Activated naive CD4-positive, alpha-beta T cell treated with anti-CD3 and anti-CD28 coated beads, Interleukin-2, amount 50 U/mL, for 72 hours (primary cell): ENCODE data around the gene RBM47. TPM values are rescaled to one million over a fixed set of nuclear protein-coding genes. Genes with fewer than 3 reads are reported as not detected.

Source experiments
- ATAC-seq, 2 donors: fragments of 150-1000 bp; cut with Tn5 transposase; 2 replicates each; pipeline ENCODE4 v1.10.0; 2021; ENCODE audit warnings: mild to moderate bottlenecking in 2 of 2, moderate library complexity in 2 of 2
- DNase-seq, 2 donors: peaks; one replicate each; pipeline ENCODE4 v3.0.0; 2021 to 2022; ENCODE audit warnings: low spot score in 2 of 2
- H3K27ac Mint-ChIP-seq, 2 donors: one replicate each; pipeline ENCODE4 v1.8.0; 2022; ENCODE audit warnings: mild to moderate bottlenecking in 2 of 2, mixed read lengths in 2 of 2
- H3K36me3 Mint-ChIP-seq, 2 donors: one replicate each; pipeline ENCODE4 v1.8.0; 2022; ENCODE audit warnings: mixed read lengths in 2 of 2
- H3K9me3 Mint-ChIP-seq, 2 donors: one replicate each; pipeline ENCODE4 v1.8.0; 2022; ENCODE audit warnings: mixed read lengths in 2 of 2
- total RNA-seq, 2 donors: library from RNA; stranded (reverse); gene quantifications; one replicate each; pipeline ENCODE4 v1.2.3, GENCODE V29; 2022

RBM47 gene
- total RNA-seq, 2 donors from 2014 or later, result 0.59 to 3.3 TPM

GRCh38 chr4:40507977-40508376 is 121.7 kb downstream of the RBM47 start:
- Mint-ChIP-seq H3K27ac (no peak overlapping the region), H3K9me3 (no peaks in the 10 kb centered on the region), H3K36me3 (no peaks in the 10 kb centered on the region)
- DNase-seq (no peak), ATAC-seq (no peak)

GRCh38 chr4:40506492-40506891 is 123.2 kb downstream of the RBM47 start:
- ATAC-seq (no peak), DNase-seq (no peak)
- H3K27ac Mint-ChIP-seq, result no peak overlapping the region
- peaks cover 0 to 4% of the 10 kb centered on the region in 2 donors for H3K9me3 Mint-ChIP-seq
- no peaks in the 10 kb centered on the region for H3K36me3 Mint-ChIP-seq

GRCh38 chr4:40506066-40506465 is 123.6 kb downstream of the RBM47 start:
- Mint-ChIP-seq H3K9me3 (peaks cover 0 to 4% of the 10 kb centered on the region in 2 donors), H3K36me3 (no peaks in the 10 kb centered on the region), H3K27ac (no peak overlapping the region)
- ATAC-seq, result no peak
- no peak for DNase-seq

- DNase-seq (peak in 1 of 2 donors; percentile 8), ATAC-seq (peak; percentile 88 to 95)
- Mint-ChIP-seq H3K27ac (peak overlapping the region; percentile 49 to 61), H3K9me3 (peaks cover 0 to 4% of the 10 kb centered on the region in 2 donors), H3K36me3 (no peaks in the 10 kb centered on the region)
Observed at GRCh38 chr4:40502934-40503333, 126.7 kb downstream of the RBM47 start.

- H3K36me3 Mint-ChIP-seq, result no peaks in the 10 kb centered on the region
- H3K9me3 Mint-ChIP-seq, result peaks cover 0 to 4% of the 10 kb centered on the region in 2 donors
- H3K27ac Mint-ChIP-seq, result peak overlapping the region; percentile 44 to 49
- no peak for DNase-seq
- ATAC-seq, result no peak
Observed at GRCh38 chr4:40502220-40502619, 127.4 kb downstream of the RBM47 start.

GRCh38 chr4:40500781-40501180 is 128.9 kb downstream of the RBM47 start:
- Mint-ChIP-seq H3K9me3 (peaks cover 0 to 4% of the 10 kb centered on the region in 2 donors), H3K36me3 (no peaks in the 10 kb centered on the region), H3K27ac (no peak overlapping the region)
- DNase-seq (no peak), ATAC-seq (no peak)

GRCh38 chr4:40493160-40493559 is 136.5 kb downstream of the RBM47 start:
- no peaks in the 10 kb centered on the region for H3K9me3 Mint-ChIP-seq
- no peak for DNase-seq
- no peak for ATAC-seq
- H3K27ac Mint-ChIP-seq, result no peak overlapping the region
- no peaks in the 10 kb centered on the region for H3K36me3 Mint-ChIP-seq

GRCh38 chr4:40492691-40493090 is 137.0 kb downstream of the RBM47 start:
- H3K27ac Mint-ChIP-seq, result no peak overlapping the region
- DNase-seq (no peak), ATAC-seq (no peak)
- no peaks in the 10 kb centered on the region for H3K36me3 Mint-ChIP-seq
- no peaks in the 10 kb centered on the region for H3K9me3 Mint-ChIP-seq

- DNase-seq, result no peak
- no peaks in the 10 kb centered on the region for H3K9me3 Mint-ChIP-seq
- no peak for ATAC-seq
- H3K36me3 Mint-ChIP-seq, result no peaks in the 10 kb centered on the region
- no peak overlapping the region for H3K27ac Mint-ChIP-seq
Observed at GRCh38 chr4:40490481-40490880, 139.2 kb downstream of the RBM47 start.

GRCh38 chr4:40489961-40490360 is 139.7 kb downstream of the RBM47 start:
- ATAC-seq (no peak), DNase-seq (no peak)
- H3K9me3 Mint-ChIP-seq, result no peaks in the 10 kb centered on the region
- H3K27ac Mint-ChIP-seq, result no peak overlapping the region
- H3K36me3 Mint-ChIP-seq, result no peaks in the 10 kb centered on the region

- ATAC-seq (no peak), DNase-seq (no peak)
- Mint-ChIP-seq H3K9me3 (no peaks in the 10 kb centered on the region), H3K27ac (no peak overlapping the region), H3K36me3 (no peaks in the 10 kb centered on the region)
Observed at GRCh38 chr4:40486534-40486933, 143.1 kb downstream of the RBM47 start.

GRCh38 chr4:40484346-40485090 is 145.1 kb downstream of the RBM47 start:
- no peak for DNase-seq
- Mint-ChIP-seq H3K27ac (no peak overlapping the region), H3K36me3 (no peaks in the 10 kb centered on the region), H3K9me3 (no peaks in the 10 kb centered on the region)
- no peak for ATAC-seq

- Mint-ChIP-seq H3K27ac (no peak overlapping the region), H3K36me3 (no peaks in the 10 kb centered on the region)
- no peak for ATAC-seq
Observed at GRCh38 chr4:40482985-40483647, 146.5 kb downstream of the RBM47 start.

GRCh38 chr4:40481977-40482376 is 147.7 kb downstream of the RBM47 start:
- Mint-ChIP-seq H3K9me3 (no peaks in the 10 kb centered on the region), H3K27ac (no peak overlapping the region), H3K36me3 (no peaks in the 10 kb centered on the region)
- ATAC-seq (no peak), DNase-seq (no peak)

More at GRCh38 chr4:40482985-40483647, 146.5 kb downstream of the RBM47 start:
- no peak for DNase-seq
- no peaks in the 10 kb centered on the region for H3K9me3 Mint-ChIP-seq

GRCh38 chr4:40480291-40480690 is 149.4 kb downstream of the RBM47 start:
- DNase-seq (no peak), ATAC-seq (no peak)
- no peaks in the 10 kb centered on the region for H3K9me3 Mint-ChIP-seq
- H3K27ac Mint-ChIP-seq, result no peak overlapping the region
- no peaks in the 10 kb centered on the region for H3K36me3 Mint-ChIP-seq

GRCh38 chr4:40479378-40479777 is 150.3 kb downstream of the RBM47 start:
- Mint-ChIP-seq H3K36me3 (no peaks in the 10 kb centered on the region), H3K27ac (no peak overlapping the region), H3K9me3 (no peaks in the 10 kb centered on the region)
- ATAC-seq (no peak), DNase-seq (no peak)

- DNase-seq, result no peak
- H3K9me3 Mint-ChIP-seq, result no peaks in the 10 kb centered on the region
- H3K36me3 Mint-ChIP-seq, result peaks cover 0 to 5% of the 10 kb centered on the region in 2 donors
- no peak overlapping the region for H3K27ac Mint-ChIP-seq
- no peak for ATAC-seq
Observed at GRCh38 chr4:40475609-40476008, 154.1 kb downstream of the RBM47 start.
